ACC112 (cell line): Measurements from ENCODE around the gene ARRDC5.
"Not testable (repeated sequence)": the region's sequence is repeated elsewhere in the genome, so short reads cannot be mapped to it uniquely, and the experiment has no call there.

ENCODE experiments used
- H2AFZ ChIP-seq: fragments of 200-600 bp; sonication (generic); one replicate; pipeline ENCODE4 v1.6.0; 2017; ENCODE audit warnings: antibody characterized with exemption, low read length; ENCODE audit not compliant: unreplicated experiment
- H3K27ac ChIP-seq: fragments of 200-600 bp; sonication (generic); 2 replicates; pipeline ENCODE4 v1.5.1; 2014; ENCODE audit warnings: low read depth, mild to moderate bottlenecking, antibody characterized with exemption, low read length, moderate library complexity
- H3K27me3 ChIP-seq: fragments of 200-600 bp; sonication (generic); 2 replicates; pipeline ENCODE4 v1.6.1; 2014; ENCODE audit warnings: mild to moderate bottlenecking, antibody characterized with exemption, low read length, moderate library complexity, mixed read lengths; ENCODE audit not compliant: insufficient read depth
- H3K36me3 ChIP-seq: fragments of 200-600 bp; sonication (generic); 2 replicates; pipeline ENCODE4 v1.6.1; 2016; ENCODE audit warnings: mild to moderate bottlenecking, antibody characterized with exemption, low read length, moderate library complexity, mixed read lengths; ENCODE audit not compliant: insufficient read depth
- H3K4me1 ChIP-seq: fragments of 200-600 bp; sonication (generic); one replicate; pipeline ENCODE4 v1.6.1; 2016; ENCODE audit warnings: low read length, mixed read lengths; ENCODE audit not compliant: insufficient read depth, unreplicated experiment, control insufficient read depth
- H3K4me3 ChIP-seq: fragments of 200-600 bp; sonication (generic); 2 replicates; pipeline ENCODE4 v1.5.1; 2014; ENCODE audit warnings: mild to moderate bottlenecking, low read depth, low read length
- H3K79me2 ChIP-seq: fragments of 200-600 bp; sonication (generic); one replicate; pipeline ENCODE4 v1.6.0; 2016; ENCODE audit warnings: low read length; ENCODE audit not compliant: control insufficient read depth, unreplicated experiment, insufficient read depth

ARRDC5 gene

GRCh38 chr19:4868286-4868834 is 34.3 kb downstream of the ARRDC5 start:
- Histone ChIP-seq H2AFZ (no peak overlapping the region), H3K27me3 (no peaks in the 10 kb centered on the region), H3K4me1 (no peaks in the 10 kb centered on the region), H3K27ac (peak overlapping the region; percentile 37), H3K36me3 (no peaks in the 10 kb centered on the region), H3K79me2 (peaks cover 27% of the 10 kb centered on the region), H3K4me3 (no peak overlapping the region)

GRCh38 chr19:4867534-4868285 is 35.0 kb downstream of the ARRDC5 start, which contains the start of gene PLIN3:
PLIN3 (minus strand) TSS chr19:4867667; CDS start chr19:4861394, 6,273 bp downstream.
- Histone ChIP-seq H3K4me1 (no peaks in the 10 kb centered on the region), H2AFZ (peak within 1 kb of the TSS; percentile 91), H3K36me3 (no peaks in the 10 kb centered on the region), H3K4me3 (peak within 1 kb of the TSS; percentile 97), H3K79me2 (peaks cover 29% of the 10 kb centered on the region), H3K27ac (peak within 1 kb of the TSS; percentile 46), H3K27me3 (no peaks in the 10 kb centered on the region)

- Histone ChIP-seq H3K4me1 (no peaks in the 10 kb centered on the region), H2AFZ (peak overlapping the region; percentile 91), H3K4me3 (peak overlapping the region; percentile 97), H3K27ac (peak overlapping the region; percentile 41), H3K36me3 (peaks cover 3% of the 10 kb centered on the region; the same call in 1 of the 2 replicates), H3K27me3 (no peaks in the 10 kb centered on the region), H3K79me2 (peaks cover 34% of the 10 kb centered on the region)
Observed at GRCh38 chr19:4866595-4867424, 35.9 kb downstream of the ARRDC5 start.

GRCh38 chr19:4861147-4861546 is 41.5 kb downstream of the ARRDC5 start:
- Histone ChIP-seq H3K4me3 (no peak overlapping the region), H3K4me1 (no peaks in the 10 kb centered on the region), H3K36me3 (peaks cover 3% of the 10 kb centered on the region; the same call in 1 of the 2 replicates), H3K27ac (no peak overlapping the region), H3K27me3 (no peaks in the 10 kb centered on the region), H2AFZ (no peak overlapping the region), H3K79me2 (peaks cover 32% of the 10 kb centered on the region)

- Histone ChIP-seq H3K27me3 (no peaks in the 10 kb centered on the region), H3K27ac (no peak overlapping the region), H3K79me2 (peaks cover 24% of the 10 kb centered on the region), H3K4me1 (no peaks in the 10 kb centered on the region), H3K4me3 (no peak overlapping the region), H2AFZ (no peak overlapping the region), H3K36me3 (peaks cover 3% of the 10 kb centered on the region; the same call in 1 of the 2 replicates)
Observed at GRCh38 chr19:4859697-4860096, 43.0 kb downstream of the ARRDC5 start.

GRCh38 chr19:4856468-4856867 is 46.2 kb downstream of the ARRDC5 start:
- H3K36me3 ChIP-seq, H3K27ac ChIP-seq, H3K79me2 ChIP-seq, H3K4me1 ChIP-seq, H2AFZ ChIP-seq, H3K27me3 ChIP-seq, H3K4me3 ChIP-seq: not testable (repeated sequence)

- H3K36me3 ChIP-seq, H3K4me3 ChIP-seq, H3K27ac ChIP-seq, H3K27me3 ChIP-seq, H2AFZ ChIP-seq, H3K4me1 ChIP-seq, H3K79me2 ChIP-seq: not testable (repeated sequence)
Observed at GRCh38 chr19:4853506-4853905, 49.2 kb downstream of the ARRDC5 start.

- Histone ChIP-seq H3K36me3 (no peaks in the 10 kb centered on the region), H3K27ac (no peak overlapping the region), H3K4me1 (no peaks in the 10 kb centered on the region), H2AFZ (no peak overlapping the region), H3K79me2 (no peaks in the 10 kb centered on the region), H3K27me3 (no peaks in the 10 kb centered on the region), H3K4me3 (no peak overlapping the region)
Observed at GRCh38 chr19:4852484-4852883, 50.2 kb downstream of the ARRDC5 start.

- no peak overlapping the region for H3K4me3 ChIP-seq
- H2AFZ ChIP-seq: no peak overlapping the region
- H3K36me3 ChIP-seq: no peaks in the 10 kb centered on the region
- H3K79me2 ChIP-seq: no peaks in the 10 kb centered on the region
- no peaks in the 10 kb centered on the region for H3K4me1 ChIP-seq
- no peak overlapping the region for H3K27ac ChIP-seq
- no peaks in the 10 kb centered on the region for H3K27me3 ChIP-seq
Observed at GRCh38 chr19:4851551-4852290, 51.0 kb downstream of the ARRDC5 start.

- H3K4me3 ChIP-seq: no peak overlapping the region
- no peak overlapping the region for H2AFZ ChIP-seq
- H3K27me3 ChIP-seq: no peaks in the 10 kb centered on the region
- no peak overlapping the region for H3K27ac ChIP-seq
- no peaks in the 10 kb centered on the region for H3K4me1 ChIP-seq
- H3K36me3 ChIP-seq: 0 out of 2 replicates have a peak, but pooled peaks cover 3% of the 10 kb centered on the region
- no peaks in the 10 kb centered on the region for H3K79me2 ChIP-seq
Observed at GRCh38 chr19:4849019-4849418, 53.7 kb downstream of the ARRDC5 start.
